Epithelial cell of proximal tubule (primary cell): ENCODE measurements around the gene PROZ. TPM values are rescaled to one million over a fixed set of nuclear protein-coding genes. Genes with fewer than 3 reads are reported as not detected.

Experiments
- DNase-seq: peaks from one replicate; pipeline ENCODE4 v3.0.0-alpha.2; 2011; ENCODE audit warnings: low read depth
- H3K4me3 ChIP-seq: 2 replicates; pipeline ENCODE4 v1.5.1; 2011; ENCODE audit warnings: low read depth, mild to moderate bottlenecking, low read length
- CTCF ChIP-seq: conservative IDR thresholded peaks from 2 replicates; pipeline ENCODE4 v1.5.1; 2012; ENCODE audit warnings: low read depth, mild to moderate bottlenecking, low read length
- total RNA-seq: library from RNA; depleted of rRNA; stranded (reverse); fragments of >200 nt; gene quantifications from 2 replicates; pipeline ENCODE4 v1.2.3, GENCODE V29; 2015

Gene PROZ
- total RNA-seq, 1 donor from 2014 or later: not detected

GRCh38 chr13:113190181-113190580, 31.7 kb downstream of the PROZ start:
- no peak for TF ChIP-seq CTCF
- DNase-seq: no peak
- no peak overlapping the region for H3K4me3 ChIP-seq

GRCh38 chr13:113192279-113192678, 33.8 kb downstream of the PROZ start:
- TF ChIP-seq CTCF: no peak
- no peak for DNase-seq
- H3K4me3 ChIP-seq: no peak overlapping the region

- no peak for DNase-seq
- TF ChIP-seq CTCF: no peak
These were observed 34.5 kb downstream of the PROZ start for GRCh38 chr13:113192902-113193301.

GRCh38 chr13:113195360-113195759, 36.9 kb downstream of the PROZ start:
- H3K4me3 ChIP-seq: no peak overlapping the region
- no peak for DNase-seq
- no peak for TF ChIP-seq CTCF

More at GRCh38 chr13:113192902-113193301, 34.5 kb downstream of the PROZ start:
- no peak overlapping the region for H3K4me3 ChIP-seq

GRCh38 chr13:113196970-113197737, 38.7 kb downstream of the PROZ start:
- no peak for TF ChIP-seq CTCF
- no peak for DNase-seq

GRCh38 chr13:113201815-113202214, 43.4 kb downstream of the PROZ start:
- DNase-seq: no peak
- TF ChIP-seq CTCF: no peak
- H3K4me3 ChIP-seq: no peak overlapping the region

More at GRCh38 chr13:113196970-113197737, 38.7 kb downstream of the PROZ start:
- H3K4me3 ChIP-seq: no peak overlapping the region

GRCh38 chr13:113202912-113203311, 44.5 kb downstream of the PROZ start:
- H3K4me3 ChIP-seq: no peak overlapping the region
- DNase-seq: no peak
- no peak for TF ChIP-seq CTCF
